ENCODE measurements around the gene GID8.
A peak's percentile ranks its signal among the peaks of the same experiment; 100 is the strongest.

The GID8 gene

DNA sequence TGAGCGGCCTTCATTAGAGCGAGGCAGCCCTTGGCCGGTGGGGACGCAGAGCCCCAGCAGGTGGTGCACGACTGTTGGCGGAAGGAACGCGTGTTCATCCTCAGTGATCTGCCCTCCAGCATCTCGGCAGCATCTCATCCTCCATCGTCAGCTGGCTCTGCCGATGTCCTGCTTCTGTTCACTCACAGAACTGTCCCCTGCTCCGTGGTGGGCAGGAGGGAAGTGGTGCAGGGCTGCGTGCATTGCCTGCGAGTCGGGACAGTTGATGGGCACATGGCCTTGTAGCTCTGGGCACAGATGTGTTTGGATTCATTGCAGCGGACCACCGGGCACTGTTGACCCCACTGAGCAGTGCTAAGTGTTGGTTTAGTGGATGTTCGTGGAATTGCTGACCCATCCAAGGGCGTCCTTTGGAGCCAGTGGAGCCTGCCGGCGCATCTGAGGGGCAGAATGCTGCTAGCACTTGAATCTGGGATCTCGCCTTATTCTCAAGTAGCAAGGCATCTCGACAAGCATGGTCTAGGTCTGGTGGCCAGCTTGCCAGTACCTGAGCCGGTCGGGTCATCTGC is 7.9 kb downstream of the GID8 start:
- no peak for DNase-seq

- no peak for DNase-seq
Measured at GRCh38 chr20:62946918-62947317, 9.0 kb downstream of the GID8 start.

DNA sequence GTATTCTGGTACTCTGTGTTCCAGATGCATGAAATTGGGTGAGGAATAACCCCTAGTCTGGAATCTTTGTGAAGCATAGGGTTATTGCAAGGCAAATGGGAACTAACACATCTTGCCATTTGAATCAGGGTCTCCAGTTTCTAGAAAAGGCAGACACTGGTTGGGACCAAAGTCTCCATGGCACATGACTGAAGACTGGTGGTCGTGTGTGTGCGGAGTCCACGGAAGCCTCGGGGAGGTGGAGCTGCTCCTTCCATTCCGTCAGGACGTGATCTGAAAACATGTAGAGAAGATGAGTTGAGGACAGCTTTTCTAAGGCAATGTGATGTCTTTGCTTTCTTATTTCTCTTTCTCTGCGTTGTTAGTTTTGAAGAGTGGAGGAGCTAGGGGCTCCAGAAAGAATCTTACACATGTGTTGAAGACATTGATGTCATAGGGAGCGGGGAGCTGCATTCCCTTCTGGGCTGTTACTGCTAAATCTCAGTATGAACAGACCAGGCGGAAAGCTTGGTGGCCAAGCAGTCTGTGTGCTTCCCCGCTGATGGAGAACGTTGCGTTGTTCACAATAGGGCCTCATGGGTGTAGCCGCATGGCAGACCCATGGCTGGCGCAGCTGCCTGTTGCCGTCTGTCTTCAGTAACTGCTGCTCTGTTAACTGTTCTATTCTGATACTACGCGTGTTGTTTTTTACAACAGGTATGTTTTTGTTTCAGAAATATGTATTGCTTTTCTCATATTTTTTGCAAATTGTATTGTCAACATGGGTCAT is 9.8 kb downstream of the GID8 start:
- no peak for DNase-seq

DNA sequence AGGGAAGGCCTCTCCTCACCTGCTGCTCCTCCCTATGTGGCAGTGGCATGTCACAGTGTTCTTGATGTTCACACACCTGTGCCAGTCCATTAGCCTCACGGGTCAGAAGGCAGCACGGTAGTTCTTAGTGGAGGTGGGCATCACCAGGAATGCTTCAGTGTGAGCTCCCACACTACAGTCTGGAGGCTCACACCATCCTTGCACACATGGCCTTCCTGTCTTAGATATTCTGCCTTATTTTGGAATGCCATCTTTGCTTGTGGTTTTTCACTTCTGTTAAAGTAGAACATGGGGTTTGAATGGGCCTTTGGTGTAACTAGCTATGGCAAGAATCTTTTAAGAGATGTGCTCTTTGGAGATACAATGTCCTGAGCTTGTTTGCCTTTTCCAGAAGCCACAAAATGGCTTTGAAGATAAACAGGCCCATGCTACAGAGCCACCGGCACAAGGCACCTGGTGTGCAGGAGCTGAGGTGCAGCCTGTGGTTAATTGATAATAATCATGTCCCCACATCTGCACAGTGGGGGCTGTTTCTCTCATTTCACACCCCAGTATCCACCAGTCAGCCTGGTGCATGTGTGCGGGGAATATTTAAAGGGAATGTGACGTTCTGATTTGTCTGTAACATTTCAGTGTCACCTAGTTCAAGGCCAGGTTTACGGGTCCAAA is 11.3 kb downstream of the GID8 start:
- no peak for DNase-seq

DNA sequence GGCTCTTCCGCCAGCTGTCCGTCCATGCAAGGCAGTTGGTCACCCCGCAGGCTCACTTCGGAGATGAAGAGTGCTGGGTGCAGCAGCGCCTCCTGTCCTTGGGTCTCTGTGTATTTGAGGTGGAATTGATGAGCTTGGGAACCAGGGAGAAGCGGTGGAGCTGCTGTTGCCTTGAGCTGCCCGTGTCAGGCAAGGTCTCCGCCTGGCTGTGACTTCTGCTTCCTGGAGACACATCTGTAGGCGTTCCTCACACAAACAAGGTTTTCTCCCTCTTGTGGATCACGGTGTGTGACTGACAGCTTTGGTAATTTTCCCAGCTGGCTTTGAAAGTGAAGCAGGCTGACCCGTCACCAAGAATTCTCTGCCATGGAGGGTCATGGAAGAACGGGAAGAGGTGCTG is 12.0 kb downstream of the GID8 start:
- DNase-seq = no peak

GRCh38 chr20:62950741-62951140 is 12.8 kb downstream of the GID8 start:
- no peak for DNase-seq

- no peak for DNase-seq
Measured at GRCh38 chr20:62951143-62951895, 13.4 kb downstream of the GID8 start.

- DNase-seq = no peak
Measured at GRCh38 chr20:62951896-62952372, 14.0 kb downstream of the GID8 start.

DNA sequence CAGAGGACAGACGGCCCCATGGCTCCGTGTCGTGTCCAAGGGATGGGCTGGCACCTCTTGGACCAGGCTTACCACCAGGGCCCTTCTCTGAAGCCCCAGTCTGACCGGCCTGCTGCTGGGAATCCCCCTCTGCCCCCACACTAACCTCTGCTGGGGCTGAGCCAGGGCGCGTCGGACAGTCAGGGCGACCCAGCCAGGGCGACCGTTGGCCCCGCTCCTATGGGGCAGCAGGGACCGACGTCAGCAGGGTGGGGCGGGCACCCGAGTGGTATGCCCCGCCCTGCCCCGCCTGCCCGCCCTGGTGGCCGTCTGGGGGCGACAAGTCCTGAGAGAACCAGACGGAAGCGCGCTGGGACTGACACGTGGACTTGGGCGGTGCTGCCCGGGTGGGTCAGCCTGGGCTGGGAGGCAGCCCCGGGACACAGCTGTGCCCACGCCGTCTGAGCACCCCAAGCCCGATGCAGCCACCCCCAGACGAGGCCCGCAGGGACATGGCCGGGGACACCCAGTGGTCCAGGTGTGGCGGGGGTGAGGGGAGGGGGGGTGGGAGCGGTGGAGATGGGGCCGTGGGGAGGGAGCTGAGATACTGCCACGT is 14.5 kb downstream of the GID8 start, which contains the start of gene SLC17A9:
Gene SLC17A9, plus strand, starts transcription at position 337 of the 595 bp plus-strand sequence. Its CDS starts 122 bp downstream, at position 459.
- DNase-seq = no peak

DNA sequence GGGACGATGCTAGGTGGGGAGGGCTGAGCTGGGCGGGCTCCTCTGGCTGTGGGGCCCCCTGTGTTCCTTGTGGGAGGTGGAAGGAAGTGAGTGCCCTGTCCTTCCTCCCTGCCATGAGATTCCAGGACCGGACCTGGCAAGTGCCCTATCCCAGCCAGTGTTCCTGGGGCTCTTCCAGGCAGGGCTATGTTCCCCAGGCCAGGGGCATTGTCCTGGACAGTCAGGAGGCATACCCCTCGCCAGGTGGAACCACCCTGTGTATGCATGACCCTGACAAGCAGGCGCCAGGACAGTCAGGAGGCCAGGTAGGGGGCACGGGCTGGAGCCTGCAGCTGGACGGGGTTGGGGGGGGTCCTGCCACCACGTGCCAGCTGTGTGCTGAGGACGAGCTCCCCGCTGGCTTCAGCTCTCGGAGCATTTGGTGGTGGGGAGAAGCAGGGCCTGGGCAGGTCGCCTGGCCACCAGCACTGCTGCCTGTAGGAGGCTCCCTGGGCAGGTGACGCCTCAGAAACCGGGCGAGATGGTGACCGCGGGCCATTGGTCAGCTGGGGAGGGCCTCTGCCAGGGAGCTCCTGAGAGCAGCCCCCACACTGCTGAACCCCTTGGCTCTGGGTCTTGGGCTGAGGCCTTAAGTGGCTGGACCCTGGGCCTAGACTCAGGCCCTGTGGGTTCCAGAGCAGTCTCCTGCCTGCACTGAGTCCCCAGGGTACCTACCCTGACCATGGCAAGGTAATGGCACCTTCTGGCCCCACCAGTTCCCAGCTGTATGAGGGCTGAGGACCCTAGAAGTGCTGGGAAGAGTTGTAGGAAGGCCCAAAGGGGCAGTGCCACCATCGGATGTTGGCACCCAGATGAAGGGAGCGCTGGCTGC is 15.3 kb downstream of the GID8 start:
- DNase-seq = no peak

- peak; percentile 42 for DNase-seq
Measured at GRCh38 chr20:62953839-62954703, 16.1 kb downstream of the GID8 start.

GRCh38 chr20:62955519-62956386 is 17.8 kb downstream of the GID8 start:
- no peak for DNase-seq

GRCh38 chr20:62956387-62957135 is 18.6 kb downstream of the GID8 start:
- no peak for DNase-seq

DNA sequence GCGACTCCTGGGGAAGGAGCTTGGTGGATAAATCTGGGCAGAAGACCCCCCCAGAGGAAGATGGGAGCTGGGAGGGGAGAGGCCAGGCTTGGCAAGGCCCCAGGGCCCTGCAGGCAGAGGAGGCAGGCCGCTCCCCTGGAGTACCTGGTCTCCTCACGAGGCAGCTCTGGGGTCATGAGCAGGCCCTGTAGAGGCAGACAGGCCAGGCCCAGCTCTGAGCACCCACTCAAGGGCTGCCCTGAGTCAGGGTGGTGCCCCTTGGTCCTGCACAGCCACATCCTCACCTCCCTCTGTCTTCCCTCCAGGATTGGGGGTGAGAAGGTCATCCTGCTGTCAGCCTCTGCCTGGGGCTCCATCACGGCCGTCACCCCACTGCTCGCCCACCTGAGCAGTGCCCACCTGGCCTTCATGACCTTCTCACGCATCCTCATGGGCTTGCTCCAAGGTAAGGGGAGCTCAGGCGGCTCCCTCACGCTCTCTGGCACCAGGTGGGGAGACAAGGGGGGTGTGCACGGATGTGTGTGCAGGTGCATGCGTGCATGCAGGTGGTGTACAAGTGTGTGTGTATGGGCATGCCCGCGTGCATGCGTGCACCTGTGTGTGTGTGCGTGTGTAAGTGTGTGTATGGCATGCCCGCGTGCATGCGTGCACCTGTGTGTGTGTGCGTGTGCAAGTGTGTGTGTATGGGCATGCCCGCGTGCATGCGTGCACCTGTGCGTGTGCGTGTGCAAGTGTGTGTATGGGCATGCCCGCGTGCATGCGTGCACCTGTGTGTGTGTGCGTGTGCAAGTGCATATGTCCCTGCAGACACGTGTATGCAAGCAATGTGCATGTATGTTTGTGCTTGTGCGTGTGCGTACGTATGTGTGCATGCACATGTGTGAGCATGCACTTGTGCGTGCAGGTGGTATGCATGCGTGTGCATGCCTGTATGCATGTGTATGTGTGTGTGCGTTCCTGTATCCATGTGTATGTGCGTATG is 19.5 kb downstream of the GID8 start:
- no peak for DNase-seq

- DNase-seq = no peak
Measured at GRCh38 chr20:62958388-62959100, 20.6 kb downstream of the GID8 start.

DNA sequence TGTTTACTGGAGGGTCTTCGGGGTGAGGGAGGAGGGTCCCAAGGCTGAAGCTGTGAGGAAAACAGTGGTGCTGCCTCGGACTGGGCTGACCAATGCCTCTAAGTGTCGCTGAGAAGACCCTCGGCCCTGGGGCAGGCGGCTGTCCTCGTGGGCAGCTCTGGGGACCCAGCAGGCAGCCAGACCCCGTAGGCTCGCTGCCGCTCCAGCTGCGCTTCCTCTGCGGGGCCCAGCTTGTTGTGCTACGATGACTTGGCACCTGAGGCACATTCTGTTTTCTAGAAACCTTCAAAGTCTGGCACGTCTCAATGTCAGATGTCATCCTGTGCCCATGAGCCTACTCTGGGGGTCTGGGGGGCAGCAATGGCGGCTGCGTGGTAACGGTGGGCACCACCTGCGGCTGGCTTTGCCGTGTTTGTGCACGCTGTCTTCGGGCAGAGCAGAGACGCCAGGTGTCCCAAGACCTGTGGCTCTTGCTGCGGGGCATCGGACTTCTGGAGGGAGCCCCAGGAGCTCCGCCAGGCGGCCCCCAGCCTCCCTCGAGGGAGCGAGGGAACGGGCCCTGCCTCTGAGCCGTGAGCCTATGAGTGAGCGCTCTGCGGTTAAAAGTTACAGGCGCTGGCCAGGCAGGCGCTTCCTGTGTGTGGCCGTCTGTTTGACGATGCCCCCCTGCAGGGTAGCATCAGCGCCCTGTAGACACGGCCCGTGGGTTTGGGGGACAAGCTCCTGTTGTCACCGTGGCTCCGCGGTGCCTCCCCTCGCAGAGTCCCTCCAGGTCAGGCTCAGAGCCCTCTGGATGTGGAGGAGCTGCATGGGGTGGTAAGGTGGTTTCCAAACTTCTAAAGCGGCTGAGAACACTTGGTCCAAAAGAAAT is 21.4 kb downstream of the GID8 start:
- no peak for DNase-seq
